ENCODE results near the gene DAB2IP.

The DAB2IP gene

GRCh38 chr9:121800376-121800775, 148.9 kb downstream of the DAB2IP start (continued):
- TF ChIP-seq ZBTB44 (tag by site-specific recombination; IDR thresholded peaks at IDR 0.05), result no peak

GRCh38 chr9:121801579-121801978, 150.1 kb downstream of the DAB2IP start:
- no peak overlapping the region for H3K4me3 ChIP-seq (ENCODE audit: low read depth, low read length)
- no peaks in the 10 kb centered on the region for H3K9me3 ChIP-seq (ENCODE audit: control insufficient read depth, insufficient read depth, low read depth, low read length)
- TF ChIP-seq ZNF16 (tag by site-specific recombination; IDR thresholded peaks at IDR 0.05; ENCODE audit: low read depth) (no peak), ZNF843 (tag by site-specific recombination; IDR thresholded peaks at IDR 0.05) (no peak), HOXA7 (CRISPR knock-in tag; IDR thresholded peaks at IDR 0.05; ENCODE audit: borderline replicate concordance) (no peak), ZEB2 (tag by site-specific recombination; IDR thresholded peaks at IDR 0.05) (no peak), ZNF391 (tag by site-specific recombination; IDR thresholded peaks at IDR 0.05; ENCODE audit: borderline replicate concordance, low read depth) (no peak), KLF9 (tag by site-specific recombination; IDR thresholded peaks at IDR 0.05; ENCODE audit: low read depth) (no peak), ZNF114 (tag by site-specific recombination; IDR thresholded peaks at IDR 0.05) (no peak), ZNF121 (tag by site-specific recombination; IDR thresholded peaks at IDR 0.05) (no peak), ZNF621 (tag by site-specific recombination; IDR thresholded peaks at IDR 0.05) (no peak), ZNF221 (tag by site-specific recombination; IDR thresholded peaks at IDR 0.05; ENCODE audit: borderline replicate concordance) (no peak), ZNF660 (tag by site-specific recombination; IDR thresholded peaks at IDR 0.05) (no peak), CTCF (tag by site-specific recombination; IDR thresholded peaks at IDR 0.05) (no peak), ZNF473 (tag by site-specific recombination; IDR thresholded peaks at IDR 0.05) (no peak), REPIN1 (tag by site-specific recombination; IDR thresholded peaks at IDR 0.05; ENCODE audit: low read depth) (no peak), ZNF518A (tag by site-specific recombination; conservative IDR thresholded peaks at IDR 0.05; ENCODE audit: low read depth) (no peak), ZNF398 (tag by site-specific recombination; IDR thresholded peaks at IDR 0.05) (no peak), ZNF23 (tag by site-specific recombination; IDR thresholded peaks at IDR 0.05; ENCODE audit: borderline replicate concordance) (no peak), ZNF311 (tag by site-specific recombination; IDR thresholded peaks at IDR 0.05; ENCODE audit: borderline replicate concordance) (no peak), ZNF707 (tag by site-specific recombination; IDR thresholded peaks at IDR 0.05) (no peak)
- ChIA-PET POLR2A (no interaction called here), CTCF (interaction anchor here (0.7 kb wide), 1 partner anchor 607 kb away, joined by 3 read pairs; no protein-coding TSS in a partner anchor)
- H3K27ac ChIP-seq (ENCODE audit: extremely low read depth, low read depth, low read length), result no peak overlapping the region
- H3K4me1 ChIP-seq (ENCODE audit: control insufficient read depth, insufficient read depth, low read length), result no peaks in the 10 kb centered on the region
- no peaks in the 10 kb centered on the region for H3K36me3 ChIP-seq (ENCODE audit: control insufficient read depth in 2 of 2, insufficient read depth in 1 of 2, low read length in 2 of 2)
